Endothelial cell of umbilical vein (primary cell): Measurements from ENCODE around the gene SNCA. TPM values are rescaled to one million over a fixed set of nuclear protein-coding genes. Genes with fewer than 3 reads are reported as not detected.

Experiments used
- BruUV-seq: library from RNA; stranded (reverse); fragments of 400-500 nt; replicated peaks from 2 replicates; lab custom pipeline; 2021; lab: Mats Ljungman, UMichigan
- CTCF ChIA-PET: fragments of 300-600, 350-600 bp; sonication (Branson Sonifier 250); formaldehyde crosslinking; loops from one replicate; lab custom pipeline; 2021; ENCODE audit warnings: antibody characterized with exemption, inconsistent platforms; lab: Charles Lee
- POLR2A ChIA-PET: fragments of 300-600, 350-600 bp; sonication (Branson Sonifier 250); formaldehyde crosslinking; loops from one replicate; lab custom pipeline; 2021; ENCODE audit warnings: antibody characterized with exemption, inconsistent platforms; lab: Charles Lee
- DNase-seq: peaks from one replicate; pipeline ENCODE4 v3.0.0-alpha.2; 2011; ENCODE audit warnings: low read depth, low spot score
- FAIRE-seq: peaks from 2 replicates; lab custom pipeline; 2011; peaks lifted over from hg19 to GRCh38; lab: Jason Lieb, UNC
- H2AFZ ChIP-seq: 2 replicates; pipeline ENCODE4 v1.6.0; 2012; ENCODE audit warnings: low read depth, low read length, control low read depth, inconsistent platforms
- H3K27ac ChIP-seq: 2 replicates; pipeline ENCODE4 v1.5.1; 2011; ENCODE audit warnings: low read depth, mild to moderate bottlenecking, control low read depth, low read length, moderate library complexity; ENCODE audit not compliant: insufficient read depth
- H3K27me3 ChIP-seq, 2 experiments: 2 replicates each; pipeline versions ENCODE4 v1.6.0 to v1.6.1; 2011; ENCODE audit warnings: low read length in 2 of 2, mixed read lengths in 1 of 2; ENCODE audit not compliant: control insufficient read depth in 2 of 2, insufficient read depth in 2 of 2
- H3K36me3 ChIP-seq, 2 experiments: 2 replicates in 1 of 2; 3 replicates in 1 of 2; pipeline ENCODE4 v1.5.1; 2011; ENCODE audit warnings: low read length in 2 of 2, mild to moderate bottlenecking in 1 of 2, moderate library complexity in 1 of 2; ENCODE audit not compliant: control insufficient read depth in 2 of 2, insufficient read depth in 2 of 2; ENCODE audit errors: extremely low read depth in 1 of 2
- H3K4me1 ChIP-seq: 3 replicates; pipeline ENCODE4 v1.5.1; 2011; ENCODE audit warnings: mild to moderate bottlenecking, low read length; ENCODE audit not compliant: control insufficient read depth, insufficient read depth; ENCODE audit errors: extremely low read depth
- H3K4me2 ChIP-seq: 2 replicates; pipeline ENCODE4 v1.6.1; 2011; ENCODE audit warnings: low read length, control low read depth, mixed read lengths; ENCODE audit not compliant: insufficient read depth
- H3K4me3 ChIP-seq, 3 experiments: fragments of 200-600 bp in 1 of 3; sonication (generic), shearing (Covaris generic) in 1 of 3; replicated peaks in 1 of 3; 2 replicates each; pipeline ENCODE4 v1.5.1; 2011 to 2016; ENCODE audit warnings: control low read depth in 3 of 3, low read length in 3 of 3, mild to moderate bottlenecking in 2 of 3, inconsistent platforms in 1 of 3, low read depth in 1 of 3, moderate library complexity in 1 of 3; ENCODE audit not compliant: insufficient read depth in 1 of 3
- H3K79me2 ChIP-seq: 2 replicates; pipeline ENCODE4 v1.6.0; 2012; ENCODE audit warnings: low read length, inconsistent platforms; ENCODE audit not compliant: control insufficient read depth, insufficient read depth
- H3K9ac ChIP-seq: replicated peaks from 2 replicates; pipeline ENCODE3; 2011; ENCODE audit warnings: low read length, control low read depth; ENCODE audit not compliant: insufficient read depth; ENCODE audit errors: extremely low read depth
- H3K9me1 ChIP-seq: replicated peaks from 3 replicates; pipeline ENCODE4 v1.6.0; 2011; ENCODE audit warnings: mild to moderate bottlenecking, low read length; ENCODE audit not compliant: control insufficient read depth, insufficient read depth; ENCODE audit errors: extremely low read depth
- H3K9me3 ChIP-seq: replicated peaks from 2 replicates; pipeline ENCODE4 v1.5.1; 2012; ENCODE audit warnings: low read length, inconsistent platforms; ENCODE audit not compliant: control insufficient read depth, insufficient read depth
- H4K20me1 ChIP-seq: replicated peaks from 2 replicates; pipeline ENCODE3; 2011; ENCODE audit warnings: mild to moderate bottlenecking, low read length; ENCODE audit not compliant: control insufficient read depth, insufficient read depth; ENCODE audit errors: extremely low read depth
- EZH2 ChIP-seq: IDR thresholded peaks from 2 replicates; pipeline ENCODE4 v1.6.1; 2012; ENCODE audit warnings: borderline replicate concordance, low read depth, mild to moderate bottlenecking, moderate library complexity, low read length, inconsistent platforms; ENCODE audit not compliant: severe bottlenecking
- FOS ChIP-seq: IDR thresholded peaks from 2 replicates; pipeline ENCODE4 v1.6.1; 2011; ENCODE audit warnings: mild to moderate bottlenecking, low read length, moderate library complexity, borderline replicate concordance; ENCODE audit not compliant: insufficient read depth
- GATA2 ChIP-seq: IDR thresholded peaks from 2 replicates; pipeline ENCODE4 v1.7.0; 2011; ENCODE audit warnings: low read depth, mild to moderate bottlenecking, moderate library complexity, mixed read lengths, low read length; ENCODE audit not compliant: insufficient read length, insufficient read depth
- JUN ChIP-seq: IDR thresholded peaks from 2 replicates; pipeline ENCODE4 v1.6.1; 2011; ENCODE audit warnings: borderline replicate concordance, low read depth; ENCODE audit not compliant: insufficient read length, insufficient read depth
- MYC ChIP-seq: IDR thresholded peaks from one replicate; pipeline ENCODE4 v1.6.1; 2011; ENCODE audit warnings: mild to moderate bottlenecking, low read depth, low read length
- POLR2A ChIP-seq: IDR thresholded peaks from 2 replicates; pipeline ENCODE4 v1.6.1; 2012; ENCODE audit warnings: low read depth, mild to moderate bottlenecking, control low read depth, low read length
- POLR2AphosphoS5 ChIP-seq: IDR thresholded peaks from 2 replicates; pipeline ENCODE4 v1.6.1; 2012; ENCODE audit warnings: low read depth, mild to moderate bottlenecking, control low read depth, low read length, moderate library complexity; ENCODE audit not compliant: insufficient read depth
- dilution Hi-C: fragments of 300-500 bp; cut with MboI; formaldehyde crosslinking; loops from one replicate; pipeline ENCODE4 v1.15.0; 2019; ENCODE audit warnings: low sequenced_read_pairs; ENCODE audit not compliant: extremely low pct_ligation_motif_present
- intact Hi-C: fragments of 100-400 bp; cut with micrococcal nuclease; formaldehyde crosslinking; loops from one replicate; pipeline ENCODE4 v1.10.0; 2022
- polyA plus RNA-seq, 4 experiments: library from polyadenylated mRNA; depleted of rRNA in 3 of 4; stranded (reverse) in 3 of 4; unstranded in 1 of 4; fragments of >200 nt; gene quantifications; 2 replicates each; pipeline versions ENCODE4 v1.2.1 to v1.2.3, GENCODE V29; 2011 to 2012; ENCODE audit warnings: missing spikeins in 1 of 4
- total RNA-seq: library from RNA; stranded (reverse); gene quantifications from 2 replicates; pipeline ENCODE4 v1.2.3, GENCODE V29; 2021
- TF ChIP-seq, protein P1 (sequence below): IDR thresholded peaks from 2 replicates; pipeline ENCODE4 v1.6.1; 2011; ENCODE audit not compliant: insufficient read depth, insufficient read length
- TF ChIP-seq, protein P2 (sequence below), 2 donors: IDR thresholded peaks; 1 replicate in 1 of 2; 2 replicates in 1 of 2; pipeline ENCODE4 v1.5.1; 2011; ENCODE audit warnings: low read length in 2 of 2, mild to moderate bottlenecking in 2 of 2, moderate library complexity in 2 of 2, control low read depth in 1 of 2, inconsistent platforms in 1 of 2, low read depth in 1 of 2; ENCODE audit not compliant: insufficient read depth in 1 of 2; ENCODE audit errors: extremely low read depth in 1 of 2

SNCA gene
- total and polyA plus RNA-seq, 2 donors (not counting 3 experiments of a cell fraction or from before 2014, with no cell fraction given), result 76.8 to 116 TPM

DNA sequence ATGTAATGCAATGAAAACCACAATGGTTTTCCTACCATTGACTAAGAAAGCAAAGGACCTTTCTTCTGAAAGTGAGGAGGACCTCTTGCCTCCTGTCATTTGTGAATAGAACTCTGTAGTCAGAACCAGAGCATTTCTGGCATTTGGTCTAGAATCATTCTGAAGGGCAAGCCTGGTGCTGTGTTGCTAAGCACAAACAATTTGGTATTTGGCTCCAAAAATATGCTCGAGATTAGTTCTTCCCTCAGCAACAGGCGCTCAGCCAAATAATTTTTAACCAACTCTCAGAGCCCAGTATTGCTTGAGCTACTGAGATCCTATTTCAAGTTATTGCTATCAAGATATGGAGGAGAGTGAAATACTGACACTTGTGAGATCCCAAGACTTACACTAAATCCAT is 71.0 kb downstream of the SNCA start:
- H3K4me2 ChIP-seq, result no peak overlapping the region
- DNase-seq (peak; percentile 65), FAIRE-seq (no peak)
- no peak for TF ChIP-seq GATA2
- no peak for TF ChIP-seq JUN
- no peak for TF ChIP-seq POLR2A
- TF ChIP-seq POLR2AphosphoS5, result no peak
- TF ChIP-seq EZH2, result no peak
- TF ChIP-seq MYC, result no peak
- TF ChIP-seq, protein P1, sequence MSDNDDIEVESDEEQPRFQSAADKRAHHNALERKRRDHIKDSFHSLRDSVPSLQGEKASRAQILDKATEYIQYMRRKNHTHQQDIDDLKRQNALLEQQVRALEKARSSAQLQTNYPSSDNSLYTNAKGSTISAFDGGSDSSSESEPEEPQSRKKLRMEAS, result no peak
- TF ChIP-seq FOS, result no peak
- TF ChIP-seq, protein P2, sequence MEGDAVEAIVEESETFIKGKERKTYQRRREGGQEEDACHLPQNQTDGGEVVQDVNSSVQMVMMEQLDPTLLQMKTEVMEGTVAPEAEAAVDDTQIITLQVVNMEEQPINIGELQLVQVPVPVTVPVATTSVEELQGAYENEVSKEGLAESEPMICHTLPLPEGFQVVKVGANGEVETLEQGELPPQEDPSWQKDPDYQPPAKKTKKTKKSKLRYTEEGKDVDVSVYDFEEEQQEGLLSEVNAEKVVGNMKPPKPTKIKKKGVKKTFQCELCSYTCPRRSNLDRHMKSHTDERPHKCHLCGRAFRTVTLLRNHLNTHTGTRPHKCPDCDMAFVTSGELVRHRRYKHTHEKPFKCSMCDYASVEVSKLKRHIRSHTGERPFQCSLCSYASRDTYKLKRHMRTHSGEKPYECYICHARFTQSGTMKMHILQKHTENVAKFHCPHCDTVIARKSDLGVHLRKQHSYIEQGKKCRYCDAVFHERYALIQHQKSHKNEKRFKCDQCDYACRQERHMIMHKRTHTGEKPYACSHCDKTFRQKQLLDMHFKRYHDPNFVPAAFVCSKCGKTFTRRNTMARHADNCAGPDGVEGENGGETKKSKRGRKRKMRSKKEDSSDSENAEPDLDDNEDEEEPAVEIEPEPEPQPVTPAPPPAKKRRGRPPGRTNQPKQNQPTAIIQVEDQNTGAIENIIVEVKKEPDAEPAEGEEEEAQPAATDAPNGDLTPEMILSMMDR (IDR thresholded peaks at IDR 0.05; ENCODE audit: extremely low read depth in 1 of 2, insufficient read depth in 1 of 2, low read depth in 1 of 2, low read length in 2 of 2), result no peak
- peaks cover 9% of the 10 kb centered on the region for H3K79me2 ChIP-seq
- no peak overlapping the region for H3K9ac ChIP-seq
- intact Hi-C loops (no loop called here), dilution Hi-C loops (no loop called here)
- no TSS peak for BruUV-seq
- no peaks in the 10 kb centered on the region for H3K9me1 ChIP-seq
- H3K36me3 ChIP-seq, result no peaks in the 10 kb centered on the region
- no peaks in the 10 kb centered on the region for H3K9me3 ChIP-seq
- no peaks in the 10 kb centered on the region for H4K20me1 ChIP-seq
- ChIA-PET CTCF (interaction anchor here (0.6 to 1.6 kb wide), 2 partner anchors 19 to 103 kb away, joined by 3 read pairs; no protein-coding TSS in a partner anchor), POLR2A (no interaction called here)
- no peak overlapping the region for H2AFZ ChIP-seq
- H3K4me3 ChIP-seq, result no peak overlapping the region
- H3K27ac ChIP-seq, result no peak overlapping the region
- no peaks in the 10 kb centered on the region for H3K27me3 ChIP-seq
- no peaks in the 10 kb centered on the region for H3K4me1 ChIP-seq
